Heart right ventricle (tissue), 16 donors: ENCODE measurements around the gene NKD1. TPM values are rescaled to one million over a fixed set of nuclear protein-coding genes. Genes with fewer than 3 reads are reported as not detected.

Experiments used
- ATAC-seq, 8 donors: fragments of 200-7000 bp; cut with Tn5 transposase; one replicate each; pipeline ENCODE4 v1.9.1; 2020; ENCODE audit warnings: mild to moderate bottlenecking in 8 of 8, moderate library complexity in 8 of 8, moderate number of reproducible peaks in 1 of 8
- DNase-seq, 2 donors: peaks; one replicate each; pipeline ENCODE4 v3.0.0-alpha.2; 2020
- H3K27ac ChIP-seq, 10 donors: fragments of 200-600 bp; sonication (generic) in 2 of 10; one replicate each; pipeline versions ENCODE4 v1.5.0 to v1.8.0; 2020 to 2022; ENCODE audit warnings: mild to moderate bottlenecking in 3 of 10
- H3K27me3 ChIP-seq, 7 donors: fragments of 200-600 bp; one replicate each; pipeline ENCODE4 v1.8.0; 2021 to 2022; ENCODE audit warnings: mild to moderate bottlenecking in 2 of 7
- H3K36me3 ChIP-seq, 9 donors: fragments of 200-600 bp; sonication (generic) in 1 of 9; one replicate each; pipeline versions ENCODE4 v1.5.0 to v1.8.0; 2020 to 2022; ENCODE audit warnings: mild to moderate bottlenecking in 2 of 9
- H3K4me1 ChIP-seq, 9 donors: fragments of 200-600 bp; sonication (generic) in 1 of 9; one replicate each; pipeline versions ENCODE4 v1.5.0 to v1.8.0; 2020 to 2022; ENCODE audit warnings: mild to moderate bottlenecking in 4 of 9
- H3K4me3 ChIP-seq, 10 donors: fragments of 200-600 bp; sonication (generic) in 2 of 10; one replicate each; pipeline versions ENCODE4 v1.5.0 to v1.8.0; 2020 to 2022; ENCODE audit warnings: mild to moderate bottlenecking in 7 of 10, moderate library complexity in 2 of 10
- H3K9me3 ChIP-seq, 11 donors: fragments of 200-600 bp in 10 of 11; sonication (generic) in 2 of 11; one replicate each; pipeline versions ENCODE4 v1.5.0 to v1.8.0; 2013 to 2022; ENCODE audit warnings: mild to moderate bottlenecking in 2 of 11, control low read depth in 1 of 11, moderate library complexity in 1 of 11
- CTCF ChIP-seq, 9 donors: fragments of 200-600 bp; sonication (generic) in 2 of 9; IDR thresholded peaks; one replicate each; pipeline versions ENCODE4 v1.5.0 to v1.8.0; 2021 to 2022; ENCODE audit warnings: antibody characterized with exemption in 9 of 9, mild to moderate bottlenecking in 5 of 9, moderate library complexity in 1 of 9
- WGBS, 2 donors: extraction: QIAGEN DNeasy Blood & Tissue Kit; methylation state at CpG; one replicate each; pipeline ENCODE4 v1.1.7; 2013; ENCODE audit warnings: inconsistent platforms in 1 of 2; 5-methylcytosine and 5-hydroxymethylcytosine counted together
- intact Hi-C, 10 donors: fragments of 100-400 bp; cut with DNase I; formaldehyde crosslinking; loops; one replicate each; pipeline versions ENCODE4 v1.11.1 to v1.14.2; 2022
- polyA plus RNA-seq, 2 donors: library from polyadenylated mRNA; stranded (reverse); fragments of 200-250 nt; gene quantifications; one replicate each; pipeline ENCODE4 v1.2.3, GENCODE V29; 2013
- total RNA-seq, 10 donors: library from RNA; stranded (reverse); fragmentation: NEBNext Ultra II Directional in 3 of 10; extraction: Animal tissue kit (Norgen Biotek cat#: 25700) in 3 of 10; gene quantifications; one replicate each; pipeline versions ENCODE4 v1.2.1 to v1.2.4, GENCODE V29; 2021 to 2023
- donor health status: Arrhythmogenic right ventricular cardiomyopathy.
- donor health status: ischemic (EF 13 %, LVEDD 7.1; RV severe dilation, severe dysfunction).
- donor health status: healthy with polysubstance abuse.
- donor health status: DM: no; HTN: yes; CAD: no.
- donor health status: DM: no; HTN: no; CAD: no.
- donor health status: ischemic (EF 25% LVEDD 6.9; RV normal size, moderate dysfunction).
- donor health status: ischemic (EF 25% LVEDD 5.7; RV mildly dilated, moderate dysfunction).
- donor health status: healthy.
- donor health status: DM: yes; HTN: yes; CAD: no.
- donor health status: Ischemic cardiomyopathy.
- donor health status: ischemic (EF 35%, LVEDD 5.7; RV mildly dilated, moderate dysfunction).
- donor health status: nonischemic (EF 11% LVEDD 7.7; RV severe dilation, severe dysfunction).
- donor health status: DM: yes; HTN: yes; CAD: no.
- donor health status: PGD.
- donor health status: ischemic (EF 29% LVEDD 5.4; RV normal size, mild dysfunction).
- donor health status: nonischemic (EF 23%, LVEDD 6.1; RV moderate dilation, normal function).

The NKD1 gene
- total and polyA plus RNA-seq, 12 donors, result 0.22 to 1.1 (median 0.42) TPM

- ATAC-seq, result no peak
- 95% methylated on average over 3 of the region's 3 CpGs for WGBS, 2 donors
These were observed 103.7 kb downstream of the NKD1 start for GRCh38 chr16:50651835-50652438.

GRCh38 chr16:50652836-50653425 lies 104.7 kb downstream of the NKD1 start:
- H3K36me3 ChIP-seq, result no peaks in the 10 kb centered on the region
- no peaks in the 10 kb centered on the region for H3K4me1 ChIP-seq
- peaks cover 0 to 6% (median 0%) of the 10 kb centered on the region in 7 donors for H3K27me3 ChIP-seq
- intact Hi-C loops, result loop anchor here in 1 of 10 donors (10.0 kb wide), 1 partner anchor 398 kb away; no protein-coding TSS in a partner anchor
- ATAC-seq, result no peak
- WGBS, 2 donors, result 50 to 55% methylated on average over 14 of the region's 14 CpGs
- H3K4me3 ChIP-seq, result no peak overlapping the region
- H3K27ac ChIP-seq, result no peak overlapping the region
- TF ChIP-seq CTCF (IDR thresholded peaks at IDR 0.05), result no peak
- H3K9me3 ChIP-seq, result peaks cover 0 to 3% (median 0%) of the 10 kb centered on the region in 11 donors
- DNase-seq, result no peak

More at GRCh38 chr16:50651835-50652438, 103.7 kb downstream of the NKD1 start:
- no peak for DNase-seq
- no peaks in the 10 kb centered on the region for H3K36me3 ChIP-seq
- peaks cover 0 to 6% (median 0%) of the 10 kb centered on the region in 7 donors for H3K27me3 ChIP-seq
- no peak for TF ChIP-seq CTCF (IDR thresholded peaks at IDR 0.05)
- H3K9me3 ChIP-seq, result peaks cover 0 to 3% (median 0%) of the 10 kb centered on the region in 11 donors
- H3K27ac ChIP-seq, result no peak overlapping the region
- intact Hi-C loops, result loop anchor here in 1 of 10 donors (10.0 kb wide), 1 partner anchor 397 kb away; no protein-coding TSS in a partner anchor
- H3K4me3 ChIP-seq, result no peak overlapping the region
- H3K4me1 ChIP-seq, result no peaks in the 10 kb centered on the region

GRCh38 chr16:50653633-50654519 lies 105.7 kb downstream of the NKD1 start:
- DNase-seq (no peak), ATAC-seq (no peak)
- Histone ChIP-seq H3K27me3 (peaks cover 0 to 6% (median 0%) of the 10 kb centered on the region in 7 donors), H3K27ac (no peak overlapping the region), H3K36me3 (no peaks in the 10 kb centered on the region), H3K4me3 (no peak overlapping the region), H3K4me1 (no peaks in the 10 kb centered on the region), H3K9me3 (peaks cover 0 to under 1% (median 0%) of the 10 kb centered on the region in 11 donors)
- intact Hi-C loops, result loop anchor here in 1 of 10 donors (10.0 kb wide), 1 partner anchor 399 kb away; no protein-coding TSS in a partner anchor
- WGBS, 2 donors, result 82 to 89% methylated on average over 11 of the region's 11 CpGs
- no peak for TF ChIP-seq CTCF (IDR thresholded peaks at IDR 0.05)

- WGBS, 2 donors, result 88 to 97% methylated on average over 3 of the region's 3 CpGs
- no peaks in the 10 kb centered on the region for H3K4me1 ChIP-seq
- H3K27me3 ChIP-seq, result peaks cover 0 to 6% (median 0%) of the 10 kb centered on the region in 7 donors
- intact Hi-C loops, result loop anchor here in 1 of 10 donors (10.0 kb wide), 1 partner anchor 401 kb away; no protein-coding TSS in a partner anchor
- H3K9me3 ChIP-seq, result no peaks in the 10 kb centered on the region
- TF ChIP-seq CTCF (IDR thresholded peaks at IDR 0.05), result no peak
- no peak for ATAC-seq
- H3K36me3 ChIP-seq, result no peaks in the 10 kb centered on the region
- no peak for DNase-seq
- no peak overlapping the region for H3K4me3 ChIP-seq
- no peak overlapping the region for H3K27ac ChIP-seq
These were observed 107.4 kb downstream of the NKD1 start for GRCh38 chr16:50655558-50656055.
